HCT116 (cell line): Measurements from ENCODE around the gene CYP3A7.

ENCODE experiments used
- EZH2phosphoT487 ChIP-seq: fragments of 200-600 bp; IDR thresholded peaks from 2 replicates; pipeline ENCODE4 v1.6.1; 2018; ENCODE audit warnings: antibody characterized with exemption, borderline replicate concordance
- TF ChIP-seq, protein P1 (sequence below), 3 experiments: fragments of 200-600 bp in 1 of 3; sonication (generic) in 1 of 3; IDR thresholded peaks in 2 of 3; conservative IDR thresholded peaks in 1 of 3; 2 replicates each; pipeline ENCODE4 v1.5.1; 2012 to 2017; ENCODE audit warnings: low read depth in 2 of 3, low read length in 2 of 3, antibody characterized with exemption in 1 of 3, borderline replicate concordance in 1 of 3, control low read depth in 1 of 3, mild to moderate bottlenecking in 1 of 3, mixed read lengths in 1 of 3, mixed run types in 1 of 3, moderate library complexity in 1 of 3; ENCODE audit not compliant: insufficient read depth in 1 of 3

DNA sequence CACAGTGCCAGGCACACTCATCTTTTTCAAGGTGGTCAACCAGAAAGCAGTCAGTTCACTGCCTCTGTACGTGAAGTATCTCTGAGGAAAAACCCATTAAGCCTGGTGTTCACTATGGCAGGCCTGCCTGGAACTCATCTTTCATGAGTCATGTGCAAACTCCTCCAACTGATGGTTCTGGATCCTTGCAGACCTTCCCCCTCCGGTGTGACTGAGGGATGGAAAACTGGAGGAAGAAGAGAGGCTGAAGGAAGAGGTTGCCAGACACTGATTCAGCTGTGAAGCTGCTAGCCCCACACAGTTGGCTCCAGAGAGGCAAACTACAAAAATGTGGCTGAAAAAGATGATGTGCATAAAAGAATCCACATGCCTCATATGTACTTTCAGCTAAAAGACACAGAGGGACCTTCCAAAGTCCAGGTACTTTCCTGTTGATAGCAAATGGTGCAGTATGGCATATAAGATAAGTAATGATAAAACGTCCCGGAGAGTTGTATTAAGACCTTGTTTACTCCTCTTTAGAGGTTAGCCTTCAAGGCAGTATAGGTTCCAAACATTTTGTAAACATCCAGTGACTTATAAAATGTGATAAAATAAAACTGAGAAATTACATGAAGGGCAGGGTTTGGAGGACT, 57.9 kb downstream of the CYP3A7 start:
- TF ChIP-seq, protein P1, sequence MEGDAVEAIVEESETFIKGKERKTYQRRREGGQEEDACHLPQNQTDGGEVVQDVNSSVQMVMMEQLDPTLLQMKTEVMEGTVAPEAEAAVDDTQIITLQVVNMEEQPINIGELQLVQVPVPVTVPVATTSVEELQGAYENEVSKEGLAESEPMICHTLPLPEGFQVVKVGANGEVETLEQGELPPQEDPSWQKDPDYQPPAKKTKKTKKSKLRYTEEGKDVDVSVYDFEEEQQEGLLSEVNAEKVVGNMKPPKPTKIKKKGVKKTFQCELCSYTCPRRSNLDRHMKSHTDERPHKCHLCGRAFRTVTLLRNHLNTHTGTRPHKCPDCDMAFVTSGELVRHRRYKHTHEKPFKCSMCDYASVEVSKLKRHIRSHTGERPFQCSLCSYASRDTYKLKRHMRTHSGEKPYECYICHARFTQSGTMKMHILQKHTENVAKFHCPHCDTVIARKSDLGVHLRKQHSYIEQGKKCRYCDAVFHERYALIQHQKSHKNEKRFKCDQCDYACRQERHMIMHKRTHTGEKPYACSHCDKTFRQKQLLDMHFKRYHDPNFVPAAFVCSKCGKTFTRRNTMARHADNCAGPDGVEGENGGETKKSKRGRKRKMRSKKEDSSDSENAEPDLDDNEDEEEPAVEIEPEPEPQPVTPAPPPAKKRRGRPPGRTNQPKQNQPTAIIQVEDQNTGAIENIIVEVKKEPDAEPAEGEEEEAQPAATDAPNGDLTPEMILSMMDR (IDR thresholded peaks at IDR 0.05 in 2 of 3, conservative IDR thresholded peaks at IDR 0.05 in 1 of 3; ENCODE audit: borderline replicate concordance in 1 of 3, insufficient read depth in 1 of 3, low read depth in 2 of 3, low read length in 2 of 3): no peak
- TF ChIP-seq EZH2phosphoT487: no peak
